ENCODE data around the gene RPS6KA2. TPM values are rescaled to one million over a fixed set of nuclear protein-coding genes. Genes with fewer than 3 reads are reported as not detected.
A peak's percentile ranks its signal among the peaks of the same experiment; 100 is the strongest.

RPS6KA2 gene
- total RNA-seq, 1 donor from 2014 or later, result 33.2 TPM

DNA sequence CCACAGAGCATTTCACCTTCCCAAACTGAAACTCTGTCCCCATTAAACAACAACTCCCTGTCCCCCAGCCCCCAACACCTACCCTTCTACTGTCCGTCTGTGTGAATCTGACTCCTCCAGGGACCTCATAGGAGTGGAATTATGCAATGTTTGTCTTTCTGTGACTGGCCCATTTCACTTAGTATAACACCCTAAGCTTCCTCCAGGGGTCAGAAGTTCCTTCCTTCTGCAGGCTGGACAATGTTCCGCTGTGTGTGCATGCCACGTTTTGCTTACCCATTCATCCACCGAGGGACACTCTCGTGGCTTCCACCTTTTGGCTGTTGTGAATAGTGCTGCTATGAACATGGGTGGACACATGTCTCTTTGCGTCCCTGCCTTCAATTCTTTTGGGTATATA, 206.7 kb downstream of the RPS6KA2 start:
- peak; percentile 21 for DNase-seq

DNA sequence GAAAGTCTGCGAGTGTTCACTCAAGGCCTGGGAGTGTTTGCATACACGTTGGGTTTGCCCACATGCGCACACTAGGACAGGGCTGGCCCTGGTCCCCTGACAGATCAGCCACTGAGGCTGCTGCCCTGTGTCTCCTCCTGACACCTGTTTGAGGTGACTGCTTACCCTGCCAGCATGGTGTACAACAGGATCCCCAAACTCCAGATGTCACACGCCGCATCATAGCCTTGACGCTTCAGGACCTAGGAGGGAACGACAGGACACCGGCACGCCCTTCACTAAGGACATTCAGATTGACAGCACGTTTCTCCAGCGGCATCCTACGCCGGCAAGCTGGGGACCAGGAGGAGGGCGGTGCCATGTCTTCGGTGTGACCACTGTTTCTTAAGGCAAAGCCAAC, 207.3 kb downstream of the RPS6KA2 start:
- DNase-seq, result no peak

DNA sequence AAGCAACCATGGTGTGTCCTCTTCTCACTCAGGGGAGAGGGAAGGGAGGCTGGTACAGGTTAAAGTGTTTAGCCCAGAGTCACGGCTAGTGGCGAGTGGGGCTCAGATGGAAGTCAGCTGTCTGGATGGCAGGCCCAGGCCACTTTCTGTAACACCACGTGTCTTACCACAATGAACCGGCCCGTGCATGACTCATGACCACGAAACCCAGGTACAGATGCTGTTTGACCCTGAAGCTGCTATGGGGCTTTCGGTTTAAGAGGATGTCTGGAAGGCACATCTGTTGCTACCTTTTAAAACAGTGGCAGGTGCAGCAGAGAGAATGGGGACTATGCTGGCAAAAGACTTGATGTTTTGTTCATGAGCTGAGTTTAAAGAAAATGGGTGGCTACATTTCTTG, 207.8 kb downstream of the RPS6KA2 start:
- no peak for DNase-seq

DNA sequence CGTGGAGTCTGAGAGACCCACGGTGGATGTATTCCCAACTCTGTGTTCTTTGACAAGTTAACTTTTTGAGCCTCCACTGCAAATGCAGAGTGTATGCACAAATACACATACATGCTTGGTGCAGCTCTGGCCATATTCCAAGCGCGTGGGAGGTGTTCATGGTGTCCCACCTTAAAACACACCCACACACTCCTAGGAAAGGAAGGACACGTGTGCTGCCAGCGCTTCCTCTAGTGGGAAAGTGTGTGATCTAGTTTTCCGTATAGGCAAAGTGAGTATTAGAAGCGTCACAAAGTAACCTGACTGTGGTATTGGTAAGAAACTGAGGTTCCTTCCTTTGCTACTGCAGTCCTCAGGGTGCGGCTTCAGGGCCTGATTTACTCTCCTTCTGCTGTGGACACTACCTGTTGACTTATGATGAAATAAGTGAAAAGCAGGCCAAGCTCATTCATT, 208.3 kb downstream of the RPS6KA2 start:
- DNase-seq, result no peak

DNA sequence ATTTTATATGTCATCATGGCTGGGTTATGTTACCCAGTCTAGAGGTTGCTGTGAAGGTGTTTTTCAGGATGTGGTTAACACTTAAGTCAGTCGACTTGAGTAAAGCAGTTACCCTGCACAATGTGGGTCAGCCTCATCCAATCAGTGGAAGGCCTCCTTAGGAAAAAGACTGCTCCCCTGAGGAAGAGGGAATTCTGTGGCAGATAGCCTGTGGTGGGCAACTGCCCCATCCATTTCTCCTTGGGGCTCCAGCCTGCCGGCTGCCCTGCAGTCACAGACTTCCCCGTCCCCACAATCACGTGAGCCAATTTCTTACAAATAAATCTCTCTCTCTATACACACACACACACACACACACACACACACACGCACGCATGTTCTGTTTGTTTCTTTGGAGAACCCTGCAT, 209.8 kb downstream of the RPS6KA2 start:
- no peak for DNase-seq

DNA sequence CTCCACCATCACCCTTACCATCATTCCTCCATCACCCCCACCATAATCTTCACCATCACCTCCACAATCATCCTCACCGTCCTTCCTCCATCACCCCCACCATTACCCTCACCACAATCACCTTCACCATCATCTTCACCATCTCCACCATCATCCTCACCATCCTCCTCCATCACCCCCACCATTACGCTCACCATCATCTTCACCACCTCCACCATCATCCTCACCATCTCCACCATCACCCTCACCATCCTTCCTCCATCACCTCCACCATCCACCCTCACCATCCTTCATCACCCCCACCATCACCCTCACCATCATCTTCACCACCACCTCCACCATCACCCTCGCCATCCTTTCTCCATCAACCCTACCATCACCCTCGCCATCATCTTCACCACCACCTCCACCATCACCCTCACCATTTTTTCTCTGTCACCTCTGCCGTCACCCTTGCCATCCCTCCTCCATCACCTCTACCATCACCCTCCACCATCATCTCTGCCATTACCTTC, 211.2 kb downstream of the RPS6KA2 start:
- DNase-seq, result no peak

DNA sequence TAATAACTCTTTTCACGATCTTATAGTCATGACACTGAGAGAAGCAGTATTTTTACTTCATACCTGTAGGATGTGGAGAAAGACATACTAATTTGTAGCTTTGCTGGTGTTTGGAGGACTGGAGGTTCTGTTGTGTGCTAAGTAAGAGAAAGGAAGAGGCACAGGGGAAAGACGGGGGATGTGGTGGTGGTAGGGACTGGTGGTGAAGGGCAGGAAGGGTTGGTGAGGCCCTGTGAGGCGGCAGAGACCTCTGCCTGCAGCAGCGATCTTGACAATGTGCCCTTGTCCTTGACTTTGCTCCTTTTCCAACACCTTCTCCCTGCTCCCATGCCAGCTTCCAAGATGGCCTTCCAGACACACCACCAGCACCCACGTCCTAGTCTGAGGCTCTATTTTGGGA, 211.7 kb downstream of the RPS6KA2 start:
- DNase-seq, result no peak

DNA sequence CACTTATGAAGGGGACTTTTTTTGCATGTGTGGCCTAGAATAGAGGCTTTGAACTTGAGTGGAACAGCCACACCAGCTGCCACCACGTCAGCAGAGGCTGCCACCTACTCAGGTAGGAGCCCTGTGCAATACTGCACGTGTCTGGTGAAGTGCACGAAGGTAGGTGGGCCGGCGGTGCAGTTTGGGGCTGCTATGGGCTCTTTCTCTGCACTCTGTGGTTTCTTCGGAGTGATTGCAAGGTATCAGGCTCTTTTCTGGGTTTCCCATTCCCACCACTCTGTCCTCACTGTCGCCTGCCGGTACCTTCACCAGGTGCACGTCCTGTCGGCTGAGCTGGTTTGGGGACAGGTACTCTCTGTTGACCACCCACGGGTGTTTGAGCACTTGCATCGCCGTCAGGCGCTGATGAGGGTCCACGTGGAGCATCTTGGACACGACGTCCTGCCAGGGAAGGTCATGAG, 213.5 kb downstream of the RPS6KA2 start:
- no peak for DNase-seq

DNA sequence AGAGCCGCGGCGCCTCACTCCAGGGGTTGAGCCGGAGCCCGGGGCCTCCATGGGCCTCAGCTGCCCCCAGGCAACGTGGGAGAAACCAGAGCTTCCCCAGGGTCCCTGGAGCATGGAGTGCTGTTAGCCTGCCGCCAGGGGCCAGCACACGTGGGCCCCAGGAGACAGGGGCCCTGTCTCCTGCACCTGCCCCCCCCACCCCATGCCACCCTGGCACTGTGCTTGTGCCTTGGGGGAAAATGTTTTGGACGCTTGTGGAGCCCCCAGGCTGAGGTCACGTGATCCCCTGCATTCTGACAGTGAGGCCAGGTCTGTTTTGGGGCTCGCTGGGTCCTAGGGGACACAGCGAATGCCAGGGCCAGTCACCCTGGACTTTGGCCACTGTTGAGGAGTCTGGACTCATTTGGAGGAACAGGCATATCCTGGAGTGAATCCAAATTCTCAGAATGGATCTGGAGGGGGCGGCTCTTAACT, 214.1 kb downstream of the RPS6KA2 start:
- DNase-seq, result no peak

DNA sequence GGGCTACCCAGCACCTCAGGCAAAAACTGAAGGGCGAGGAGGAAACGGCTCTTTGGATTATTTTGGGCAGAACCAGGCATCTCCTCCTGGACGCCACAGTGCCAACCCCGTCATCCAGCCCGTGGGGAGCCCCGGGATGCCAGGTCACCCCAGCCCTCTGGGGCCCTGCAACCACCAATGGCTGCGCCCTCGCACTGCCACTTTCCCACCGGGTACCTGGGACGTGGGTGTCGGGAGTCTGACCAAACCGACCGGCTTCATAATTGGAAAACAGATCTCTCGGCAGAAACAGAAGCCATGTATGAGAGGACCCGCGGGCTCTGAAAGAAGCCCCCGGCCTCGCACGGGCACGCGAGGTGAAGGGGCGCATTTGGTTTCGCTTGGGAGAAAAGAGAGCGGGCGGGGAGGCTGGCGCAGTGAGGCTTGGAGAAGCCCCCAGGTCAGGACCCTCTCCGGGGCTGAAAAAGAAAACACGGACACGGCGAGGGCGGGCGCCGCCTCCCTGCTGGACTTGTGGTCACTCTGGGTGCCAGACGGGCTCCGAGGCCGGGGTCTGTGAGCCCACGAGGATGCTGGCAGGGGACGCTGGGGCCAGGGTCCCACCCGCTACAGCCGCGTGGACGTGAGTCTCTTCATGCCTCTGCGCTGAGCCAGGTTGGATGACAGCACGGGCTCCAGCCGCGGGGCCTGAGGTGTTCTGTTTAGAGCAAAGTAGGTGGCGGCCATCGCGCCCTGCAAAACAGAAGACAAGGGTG, 214.7 kb downstream of the RPS6KA2 start:
- no peak for DNase-seq

DNA sequence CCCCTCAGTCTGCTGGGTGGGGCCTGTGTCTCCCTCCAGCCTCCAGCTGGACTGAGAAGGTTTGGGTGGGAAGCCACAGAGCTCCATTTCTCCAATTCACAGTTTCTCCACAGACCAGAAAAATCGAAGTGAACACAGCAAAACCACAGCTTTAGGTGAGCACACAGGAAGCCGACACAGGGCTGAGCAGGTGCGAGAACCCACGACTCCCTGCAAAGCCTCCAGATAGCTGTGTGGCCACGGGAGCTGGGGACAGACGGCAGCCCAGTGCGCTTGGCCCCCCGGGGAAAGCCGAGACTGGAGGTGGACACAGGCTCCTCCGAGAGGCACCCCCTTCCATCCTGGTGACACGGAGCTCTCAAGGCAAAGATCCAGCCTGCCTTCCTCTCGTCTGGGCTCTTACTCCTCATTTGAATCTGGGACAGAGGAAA, 215.3 kb downstream of the RPS6KA2 start:
- DNase-seq, result no peak

DNA sequence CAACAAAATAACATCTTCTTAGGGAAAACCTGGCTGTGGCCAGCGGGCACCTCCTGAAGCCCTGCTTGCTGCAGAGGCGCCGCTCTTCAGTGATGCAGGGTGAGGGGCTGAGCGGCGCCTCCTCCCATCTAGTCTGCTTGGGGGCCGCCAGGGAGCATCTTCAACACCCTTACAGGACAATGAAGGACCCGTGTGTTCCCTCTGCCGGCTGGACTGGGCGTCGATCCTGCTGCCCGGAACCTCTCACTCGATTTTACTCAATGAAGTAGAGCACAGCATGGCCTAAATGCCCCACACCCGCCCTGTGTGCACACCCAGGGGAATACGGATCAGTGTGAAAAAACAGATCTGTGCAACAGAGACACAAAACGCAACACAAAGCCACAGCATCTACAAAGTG, 215.8 kb downstream of the RPS6KA2 start:
- DNase-seq, result no peak

DNA sequence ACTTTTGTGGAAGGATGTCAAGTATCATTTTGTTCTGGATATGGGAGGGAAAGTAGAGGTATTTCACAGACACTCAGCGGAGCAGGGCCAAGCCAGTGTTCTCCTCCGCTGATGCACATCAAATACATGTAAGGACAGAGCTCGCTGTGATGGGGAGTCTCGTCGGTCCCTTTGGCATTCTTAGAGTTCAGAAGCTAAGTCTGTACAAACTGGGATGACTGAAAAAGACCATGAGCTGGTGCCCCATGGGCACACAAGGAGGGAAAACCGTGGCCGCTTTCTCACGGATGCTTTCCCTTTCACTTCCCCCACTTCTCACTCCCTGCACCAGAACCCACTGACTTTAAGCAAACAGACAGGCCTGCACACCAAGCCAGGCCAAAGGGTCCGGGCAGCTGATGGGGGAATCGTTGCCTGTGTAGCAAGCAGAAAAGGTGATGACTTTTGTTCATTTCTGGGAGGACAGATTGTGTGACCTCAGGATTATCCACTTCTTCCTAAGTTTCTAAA, 216.6 kb downstream of the RPS6KA2 start:
- no peak for DNase-seq

DNA sequence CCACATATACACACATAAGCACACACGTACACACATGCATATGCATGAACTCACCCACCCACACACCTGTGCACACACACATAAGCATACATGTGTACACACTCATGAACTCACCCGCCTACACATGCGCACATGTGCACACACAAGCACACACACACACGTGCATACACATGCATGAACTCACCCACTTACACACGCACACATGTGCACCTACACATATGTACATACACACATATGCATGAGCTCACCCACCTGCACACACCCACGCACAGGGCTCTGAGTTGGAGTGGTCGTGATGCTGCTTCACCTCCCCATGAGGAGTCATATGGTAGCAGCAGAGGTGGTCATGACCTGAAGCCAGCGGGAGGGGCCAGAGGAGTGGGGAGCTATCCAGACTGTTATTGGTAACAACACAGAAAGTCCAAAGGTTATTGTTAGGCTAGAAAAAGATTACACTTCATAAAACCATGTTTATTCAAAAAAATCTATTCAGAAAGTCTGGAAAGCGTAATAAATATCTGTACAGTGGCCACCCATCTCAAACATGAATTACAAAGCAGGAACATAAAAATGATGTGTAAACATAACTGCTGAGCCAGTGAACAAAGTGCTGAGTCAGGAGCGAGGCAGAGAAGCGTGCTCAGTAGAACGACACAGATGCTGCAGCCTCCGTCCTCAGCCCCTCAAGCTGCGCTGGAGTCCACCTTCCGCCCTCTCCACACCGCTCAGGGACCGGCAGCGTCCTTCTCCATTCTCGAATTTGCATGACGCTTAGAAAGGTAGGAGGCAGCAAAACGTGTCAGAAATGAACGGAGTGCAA, 217.9 kb downstream of the RPS6KA2 start:
- no peak for DNase-seq

DNA sequence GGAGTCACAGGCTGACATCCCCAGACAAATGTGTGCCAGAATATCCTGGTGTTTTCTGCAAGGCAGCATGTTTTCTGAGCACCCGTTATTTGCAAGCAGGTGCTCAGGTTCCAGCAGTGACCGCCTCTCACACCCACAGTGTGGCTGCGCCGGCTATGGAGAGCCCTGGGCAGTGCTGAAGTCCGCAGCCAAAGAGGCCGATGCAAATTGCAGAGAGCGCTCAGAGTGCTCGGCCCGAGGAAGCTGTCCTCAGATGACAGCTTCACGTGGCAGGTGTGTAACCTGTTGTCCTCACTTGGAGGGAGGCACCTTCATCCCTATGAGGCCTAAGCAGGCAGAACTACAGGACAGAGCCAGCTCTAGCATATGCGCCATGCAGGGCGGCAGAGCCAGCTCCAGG, 220.9 kb downstream of the RPS6KA2 start:
- no peak for DNase-seq

DNA sequence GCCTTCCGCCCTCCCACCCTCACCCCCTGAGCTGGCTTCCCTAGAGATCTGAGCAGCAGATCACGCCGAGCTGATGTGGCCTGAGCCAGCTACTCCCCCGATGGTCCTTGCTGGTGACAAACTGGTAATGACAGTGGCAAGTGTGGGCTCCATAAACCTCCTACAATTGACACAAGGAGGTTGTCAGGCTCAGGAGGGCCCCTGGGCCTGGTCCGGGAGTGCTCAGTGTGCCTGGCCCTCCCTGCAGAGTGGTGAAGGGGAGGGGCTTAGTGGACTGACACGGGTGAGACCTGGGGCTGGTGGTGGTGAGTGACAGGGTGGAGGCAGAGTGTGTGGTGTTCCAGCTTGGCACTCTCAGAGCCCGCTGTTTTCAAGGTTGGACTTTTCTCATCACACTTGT, 221.7 kb downstream of the RPS6KA2 start:
- no peak for DNase-seq

DNA sequence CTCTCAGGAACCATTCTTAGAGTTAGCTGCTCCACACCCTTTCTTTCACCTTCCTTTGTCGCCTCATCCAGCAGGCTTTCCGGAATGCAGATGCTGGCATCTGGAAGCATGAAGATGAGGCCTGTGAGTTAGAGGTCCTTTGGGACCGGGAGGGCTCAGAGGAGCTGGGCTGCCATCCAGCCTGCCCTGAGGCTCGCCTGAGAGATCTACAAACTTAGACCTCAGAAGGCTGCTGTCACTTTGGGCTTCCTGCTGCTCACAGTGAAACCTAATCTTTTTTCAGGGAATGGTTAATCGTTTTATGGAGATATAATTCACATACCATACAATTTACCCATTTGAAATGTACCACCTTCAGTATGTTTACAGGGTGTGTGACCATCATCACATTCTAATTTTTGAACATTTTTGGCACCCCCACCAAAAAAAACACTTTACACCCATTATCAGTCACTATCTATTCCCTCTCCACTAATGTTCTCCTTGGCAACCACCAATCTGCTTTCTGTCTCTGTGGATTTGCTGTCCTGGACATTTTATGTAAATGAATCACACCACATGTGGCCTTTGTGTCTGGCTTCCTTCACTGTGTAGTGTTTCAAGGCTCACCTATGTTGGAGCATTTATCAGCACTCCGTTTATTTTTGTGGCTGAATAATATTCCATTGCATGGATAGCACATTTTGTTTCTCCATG, 224.3 kb downstream of the RPS6KA2 start:
- DNase-seq, result peak; percentile 11

DNA sequence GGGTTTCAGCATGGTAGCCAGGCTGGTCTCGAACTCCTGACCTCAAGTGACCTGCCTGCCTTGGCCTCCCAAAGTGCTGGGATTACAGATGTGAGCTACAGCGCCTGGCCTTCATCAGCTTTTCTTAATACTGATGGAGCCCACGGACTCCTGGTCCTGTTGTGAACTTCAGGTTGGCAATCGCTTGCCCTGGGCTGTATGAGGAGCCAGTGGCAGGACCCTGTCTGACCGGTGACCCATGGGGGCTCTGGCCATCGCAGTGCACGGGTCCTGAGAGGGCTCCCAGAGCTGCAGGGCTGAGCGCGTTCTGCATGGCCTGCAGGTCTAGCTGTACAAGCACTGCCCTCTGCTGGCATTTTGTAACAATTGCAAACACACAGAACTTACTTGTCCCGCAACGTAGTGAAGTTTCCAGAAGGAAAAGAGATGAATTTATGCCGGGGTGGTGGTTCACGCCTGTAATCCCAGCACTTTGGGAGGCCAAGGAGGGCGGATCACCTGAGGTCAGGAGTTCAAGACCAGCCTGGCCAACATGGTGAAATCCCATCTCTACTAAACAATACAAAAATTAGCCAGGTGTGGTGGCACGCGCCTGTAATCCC, 226.3 kb downstream of the RPS6KA2 start:
- DNase-seq, result peak; percentile 82

DNA sequence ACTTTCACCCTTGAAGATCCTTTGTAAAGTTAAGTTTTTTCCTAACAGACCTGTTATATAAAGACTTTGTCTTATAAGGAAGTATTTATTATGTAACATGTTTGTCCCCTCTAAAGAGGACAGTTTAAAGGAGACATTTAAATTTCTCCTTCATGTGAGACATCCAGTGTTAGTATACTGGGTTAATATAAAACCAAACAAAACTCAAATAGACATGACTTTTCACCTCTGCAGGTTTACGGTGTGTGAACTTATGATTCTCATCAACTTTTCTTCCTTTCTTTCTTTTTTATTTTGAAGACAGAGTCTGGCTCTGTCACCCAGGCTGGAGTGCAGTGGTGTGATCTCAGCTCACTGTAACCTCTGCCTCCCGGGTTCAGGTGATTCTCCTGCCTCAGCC, 226.9 kb downstream of the RPS6KA2 start:
- DNase-seq, result no peak

DNA sequence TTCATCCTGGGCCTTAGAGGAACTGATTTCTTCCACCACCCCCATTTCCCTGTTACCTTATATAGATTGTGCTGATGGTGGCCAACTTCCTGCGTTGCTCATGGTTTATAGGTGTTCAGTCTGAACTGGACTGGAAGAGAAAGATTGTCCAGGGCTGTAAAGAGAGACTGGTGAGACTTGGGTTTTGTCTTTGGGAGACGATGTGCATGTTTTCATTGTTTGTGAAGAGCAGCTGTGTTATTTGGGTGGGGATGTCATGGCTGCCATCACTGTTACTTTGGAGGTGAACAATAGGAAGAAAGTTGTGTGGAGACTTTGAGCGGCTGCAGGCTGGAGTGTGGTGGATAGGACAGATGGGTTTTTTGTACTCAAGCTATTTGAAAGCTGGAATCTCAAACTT, 228.7 kb downstream of the RPS6KA2 start:
- DNase-seq, result no peak

DNA sequence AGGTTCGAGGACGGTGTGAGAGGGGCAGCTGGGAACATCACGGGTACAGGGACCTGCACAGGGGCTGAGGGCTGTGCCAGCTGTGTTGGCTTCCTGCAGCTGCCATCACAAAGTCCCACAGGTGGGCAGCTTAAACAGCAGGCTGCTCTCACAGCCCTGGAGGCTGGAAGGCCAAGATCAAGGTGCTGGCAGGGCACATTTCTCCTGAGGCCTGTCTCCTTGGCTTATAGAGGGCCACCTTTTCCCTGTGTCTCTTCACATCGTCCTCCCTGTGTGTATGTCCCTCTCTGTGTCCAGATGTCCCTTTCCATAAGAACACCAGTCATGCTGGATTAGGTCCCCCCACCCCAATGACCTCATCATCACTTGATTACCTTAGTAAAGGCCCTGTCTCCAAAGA, 229.2 kb downstream of the RPS6KA2 start:
- no peak for DNase-seq

DNA sequence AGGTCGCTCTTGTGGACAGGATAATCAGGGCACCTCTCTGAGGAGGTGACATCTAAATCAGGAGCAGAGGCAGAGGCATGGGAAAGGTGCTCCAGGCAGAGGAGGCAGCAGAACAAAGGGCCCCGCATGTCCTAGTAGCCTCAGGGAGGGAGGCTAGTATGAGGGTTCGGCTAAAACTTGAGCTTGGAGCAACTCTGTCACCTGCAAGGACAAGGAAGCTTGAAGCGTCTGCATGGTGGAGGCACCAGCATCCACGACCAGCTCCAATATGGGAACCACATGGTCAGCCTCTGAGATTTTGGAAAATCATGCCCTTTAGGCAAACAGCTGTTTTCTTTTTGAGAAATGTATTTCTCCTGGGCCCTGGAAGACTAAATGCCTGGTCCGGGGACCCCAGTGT, 231.3 kb downstream of the RPS6KA2 start:
- no peak for DNase-seq

Measured in tongue (tissue), 2 donors.